HG02938 (cell line): Measurements from ENCODE around the gene HIPK1.
"Not testable (repeated sequence)": the region's sequence is repeated elsewhere in the genome, so short reads cannot be mapped to it uniquely, and the experiment has no call there.

Source experiments
- ATAC-seq: cut with Tn5 transposase; IDR thresholded peaks from one replicate; pipeline ENCODE4 v1.9.1; 2021; ENCODE audit warnings: mild to moderate bottlenecking, moderate library complexity; ENCODE audit not compliant: unreplicated experiment

The HIPK1 gene

DNA sequence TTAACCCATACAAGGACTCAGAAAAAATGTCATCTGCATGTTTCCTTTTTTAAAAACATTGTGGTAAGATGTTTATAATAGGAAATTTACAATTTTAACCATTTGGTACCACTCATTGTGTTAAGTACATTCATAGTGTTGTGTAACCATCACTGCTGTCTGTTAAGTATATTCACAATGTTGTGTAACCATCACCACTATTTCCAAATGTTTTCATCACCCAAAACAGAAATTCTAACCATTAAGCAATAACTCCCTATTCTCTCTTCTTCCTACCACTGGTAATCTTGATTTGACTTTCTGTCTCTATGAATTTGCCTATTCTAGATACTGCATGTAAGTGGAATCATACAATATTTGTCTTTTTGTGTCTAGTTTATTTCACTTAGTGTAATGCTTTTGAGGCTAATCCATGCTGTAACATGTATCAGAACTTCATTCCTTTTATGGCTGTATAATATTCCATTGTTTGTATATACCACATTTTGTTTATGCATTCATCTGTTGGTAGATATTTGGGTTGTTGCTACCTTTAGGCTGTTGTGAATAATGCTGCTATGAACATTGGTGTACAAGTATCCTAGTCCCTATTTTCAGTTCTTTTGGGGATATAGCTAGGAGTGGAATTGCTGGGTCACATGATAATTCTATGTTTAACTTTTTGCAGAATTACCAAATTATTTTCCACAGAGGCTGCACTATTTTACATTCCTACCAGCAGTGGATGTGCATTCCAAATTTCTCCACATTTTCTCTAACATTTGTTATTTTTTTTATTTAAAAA, 14.1 kb downstream of the HIPK1 start:
- no peak for ATAC-seq

DNA sequence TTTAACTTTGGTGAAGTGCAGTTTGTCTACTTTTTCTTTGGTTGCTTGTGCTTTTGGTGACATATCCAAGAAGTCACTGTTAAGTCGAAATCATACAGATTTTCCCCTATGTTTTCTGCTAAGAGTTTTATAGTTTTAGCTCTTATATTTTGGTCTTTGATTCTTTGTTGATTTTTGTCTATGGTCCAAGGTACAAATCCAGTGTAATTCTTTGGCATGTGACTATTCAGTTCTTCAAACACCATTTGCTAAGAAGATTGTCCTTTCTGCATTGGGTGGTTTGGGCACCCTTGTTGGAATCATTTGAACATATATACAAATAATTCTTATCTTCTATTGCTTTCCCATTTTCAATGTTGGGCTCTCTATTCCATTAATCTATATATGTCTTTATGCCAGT, 16.2 kb downstream of the HIPK1 start:
- no peak for ATAC-seq

- ATAC-seq, result no peak
These were observed 17.0 kb downstream of the HIPK1 start for GRCh38 chr1:113946112-113946511.

- no peak for ATAC-seq
These were observed 17.7 kb downstream of the HIPK1 start for GRCh38 chr1:113946678-113947387.

DNA sequence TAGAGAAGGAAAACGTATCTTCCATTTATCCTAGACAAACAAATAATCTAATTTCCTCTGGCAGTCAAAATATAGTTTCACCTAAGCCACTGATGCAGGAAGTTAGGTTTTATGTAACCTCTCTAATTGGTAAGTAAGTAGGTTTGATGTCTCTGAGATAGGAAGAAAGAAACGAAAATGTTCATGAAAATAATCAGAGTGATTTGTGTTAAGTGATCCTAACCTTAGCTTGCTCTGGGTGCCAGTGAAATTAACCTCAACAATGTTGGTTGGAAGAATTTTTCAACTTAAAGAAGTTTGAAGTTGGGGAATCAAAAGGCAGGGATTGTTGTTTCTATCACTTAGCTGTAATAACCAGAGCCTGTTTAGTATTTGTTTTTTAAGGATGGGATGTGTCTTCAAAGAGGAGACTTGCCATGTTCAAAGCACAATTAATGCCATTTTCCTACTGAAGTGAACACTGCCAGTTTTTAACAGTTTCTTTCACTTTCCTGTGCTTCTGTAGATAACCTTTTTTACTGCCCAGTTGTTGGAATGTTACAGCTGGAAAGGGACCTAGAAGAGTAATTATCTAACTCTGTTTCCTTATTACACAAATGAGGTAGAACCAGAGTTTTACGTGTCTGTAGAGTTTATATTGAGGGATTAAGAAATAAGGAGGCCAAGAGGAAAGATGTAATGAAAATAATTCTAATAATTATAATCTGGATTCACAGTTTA, 18.4 kb downstream of the HIPK1 start:
- no peak for ATAC-seq

DNA sequence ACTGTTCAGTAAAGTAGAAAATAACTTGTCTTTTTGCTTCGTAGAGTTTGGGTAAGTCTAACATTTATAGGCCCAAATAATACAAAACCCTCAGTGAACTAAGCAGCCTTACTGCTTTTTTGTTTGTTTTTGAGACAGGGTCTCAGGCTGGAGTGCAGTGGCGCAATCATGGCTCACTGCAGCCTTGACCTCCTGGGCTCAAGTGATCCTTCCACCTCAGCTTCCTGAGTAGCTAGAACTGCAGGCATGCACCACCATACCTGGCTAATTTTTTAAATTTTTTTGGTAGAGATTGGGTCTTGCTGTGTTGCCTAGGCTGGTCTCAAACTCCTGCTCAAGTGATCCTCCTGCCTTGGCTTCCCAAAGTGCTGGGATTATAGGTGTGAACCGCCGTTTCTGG, 19.0 kb downstream of the HIPK1 start:
- not testable (repeated sequence) for ATAC-seq

GRCh38 chr1:113949007-113949406, 19.9 kb downstream of the HIPK1 start:
- ATAC-seq, result no peak

- no peak for ATAC-seq
These were observed 21.8 kb downstream of the HIPK1 start for GRCh38 chr1:113950908-113951307.

GRCh38 chr1:113951719-113952118, 22.6 kb downstream of the HIPK1 start:
- ATAC-seq, result no peak

DNA sequence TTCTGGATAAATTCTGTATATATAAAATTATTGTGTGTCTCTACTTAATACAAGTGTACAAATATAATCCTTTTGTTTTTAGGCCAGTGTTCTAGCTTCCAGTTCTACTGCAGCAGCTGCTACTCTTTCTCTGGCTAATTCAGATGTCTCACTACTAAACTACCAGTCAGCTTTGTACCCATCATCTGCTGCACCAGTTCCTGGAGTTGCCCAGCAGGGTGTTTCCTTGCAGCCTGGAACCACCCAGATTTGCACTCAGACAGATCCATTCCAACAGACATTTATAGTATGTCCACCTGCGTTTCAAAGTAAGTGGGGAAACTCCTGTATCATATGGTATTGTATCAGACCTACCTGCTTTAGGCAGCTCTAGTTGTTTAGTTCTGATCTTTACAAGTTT, 28.9 kb downstream of the HIPK1 start:
- no peak for ATAC-seq

DNA sequence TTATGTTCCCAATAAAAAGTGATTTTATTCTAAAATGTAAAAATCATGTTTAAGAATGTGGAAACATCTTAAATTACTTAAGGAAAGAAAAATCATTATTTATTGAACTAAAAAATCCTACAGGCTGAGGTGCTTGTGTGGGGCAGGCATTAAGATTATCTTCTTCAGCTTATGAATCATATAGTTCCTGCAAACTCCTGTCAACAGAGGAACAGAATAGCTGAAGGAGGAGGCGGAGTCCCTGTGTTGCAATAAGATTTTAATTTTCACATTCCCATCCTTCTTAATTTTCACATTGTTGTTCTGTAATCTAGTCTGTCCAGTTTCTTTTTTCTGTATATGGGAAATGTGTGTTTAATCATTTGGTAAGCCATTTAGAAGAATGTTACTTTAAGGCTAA, 29.6 kb downstream of the HIPK1 start:
- ATAC-seq, result no peak

DNA sequence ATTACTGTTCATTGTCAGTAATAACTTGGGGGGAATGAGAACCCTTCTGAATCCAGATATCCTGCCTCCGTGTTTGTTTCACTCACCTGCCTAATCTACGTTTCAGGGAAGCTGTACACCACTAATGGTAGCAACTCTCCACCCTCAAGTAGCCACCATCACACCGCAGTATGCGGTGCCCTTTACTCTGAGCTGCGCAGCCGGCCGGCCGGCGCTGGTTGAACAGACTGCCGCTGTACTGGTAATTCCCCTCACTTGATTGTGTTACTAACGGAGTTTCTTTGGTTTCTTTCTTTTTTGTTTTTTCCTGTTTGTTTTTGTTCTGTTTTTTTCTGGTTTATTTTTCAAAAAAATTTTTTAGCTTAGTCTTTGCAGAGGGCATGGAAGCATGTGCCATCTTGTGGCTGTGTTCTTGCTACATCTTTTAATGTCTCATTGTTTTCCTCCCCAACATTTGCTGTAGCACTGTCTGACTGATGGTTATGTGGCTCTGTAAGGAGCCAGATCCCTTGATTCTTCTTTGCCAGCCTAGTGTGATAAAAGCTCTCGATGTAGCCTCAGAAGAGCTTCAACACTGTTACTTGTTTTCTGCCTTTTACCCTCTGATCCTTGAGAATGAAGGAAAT, 34.3 kb downstream of the HIPK1 start:
- ATAC-seq, result no peak

- no peak for ATAC-seq
These were observed 36.7 kb downstream of the HIPK1 start for GRCh38 chr1:113965703-113966412.

DNA sequence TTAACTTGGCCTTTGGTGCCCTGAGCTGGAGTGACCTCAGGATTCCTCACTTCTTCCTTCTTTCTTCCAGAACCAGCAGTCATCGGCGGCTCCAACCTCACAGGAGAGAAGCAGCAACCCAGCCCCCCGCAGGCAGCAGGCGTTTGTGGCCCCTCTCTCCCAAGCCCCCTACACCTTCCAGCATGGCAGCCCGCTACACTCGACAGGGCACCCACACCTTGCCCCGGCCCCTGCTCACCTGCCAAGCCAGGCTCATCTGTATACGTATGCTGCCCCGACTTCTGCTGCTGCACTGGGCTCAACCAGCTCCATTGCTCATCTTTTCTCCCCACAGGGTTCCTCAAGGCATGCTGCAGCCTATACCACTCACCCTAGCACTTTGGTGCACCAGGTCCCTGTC, 43.8 kb downstream of the HIPK1 start:
- ATAC-seq, result no peak

GRCh38 chr1:113975211-113975895, 46.2 kb downstream of the HIPK1 start:
- ATAC-seq, result no peak

DNA sequence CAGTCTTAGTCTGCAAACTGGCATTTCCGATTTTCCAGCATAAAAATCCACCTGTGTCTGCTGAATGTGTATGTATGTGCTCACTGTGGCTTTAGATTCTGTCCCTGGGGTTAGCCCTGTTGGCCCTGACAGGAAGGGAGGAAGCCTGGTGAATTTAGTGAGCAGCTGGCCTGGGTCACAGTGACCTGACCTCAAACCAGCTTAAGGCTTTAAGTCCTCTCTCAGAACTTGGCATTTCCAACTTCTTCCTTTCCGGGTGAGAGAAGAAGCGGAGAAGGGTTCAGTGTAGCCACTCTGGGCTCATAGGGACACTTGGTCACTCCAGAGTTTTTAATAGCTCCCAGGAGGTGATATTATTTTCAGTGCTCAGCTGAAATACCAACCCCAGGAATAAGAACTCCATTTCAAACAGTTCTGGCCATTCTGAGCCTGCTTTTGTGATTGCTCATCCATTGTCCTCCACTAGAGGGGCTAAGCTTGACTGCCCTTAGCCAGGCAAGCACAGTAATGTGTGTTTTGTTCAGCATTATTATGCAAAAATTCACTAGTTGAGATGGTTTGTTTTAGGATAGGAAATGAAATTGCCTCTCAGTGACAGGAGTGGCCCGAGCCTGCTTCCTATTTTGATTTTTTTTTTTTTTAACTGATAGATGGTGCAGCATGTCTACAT, 47.6 kb downstream of the HIPK1 start:
- no peak for ATAC-seq

GRCh38 chr1:113977906-113978305, 48.8 kb downstream of the HIPK1 start:
- no peak for ATAC-seq

DNA sequence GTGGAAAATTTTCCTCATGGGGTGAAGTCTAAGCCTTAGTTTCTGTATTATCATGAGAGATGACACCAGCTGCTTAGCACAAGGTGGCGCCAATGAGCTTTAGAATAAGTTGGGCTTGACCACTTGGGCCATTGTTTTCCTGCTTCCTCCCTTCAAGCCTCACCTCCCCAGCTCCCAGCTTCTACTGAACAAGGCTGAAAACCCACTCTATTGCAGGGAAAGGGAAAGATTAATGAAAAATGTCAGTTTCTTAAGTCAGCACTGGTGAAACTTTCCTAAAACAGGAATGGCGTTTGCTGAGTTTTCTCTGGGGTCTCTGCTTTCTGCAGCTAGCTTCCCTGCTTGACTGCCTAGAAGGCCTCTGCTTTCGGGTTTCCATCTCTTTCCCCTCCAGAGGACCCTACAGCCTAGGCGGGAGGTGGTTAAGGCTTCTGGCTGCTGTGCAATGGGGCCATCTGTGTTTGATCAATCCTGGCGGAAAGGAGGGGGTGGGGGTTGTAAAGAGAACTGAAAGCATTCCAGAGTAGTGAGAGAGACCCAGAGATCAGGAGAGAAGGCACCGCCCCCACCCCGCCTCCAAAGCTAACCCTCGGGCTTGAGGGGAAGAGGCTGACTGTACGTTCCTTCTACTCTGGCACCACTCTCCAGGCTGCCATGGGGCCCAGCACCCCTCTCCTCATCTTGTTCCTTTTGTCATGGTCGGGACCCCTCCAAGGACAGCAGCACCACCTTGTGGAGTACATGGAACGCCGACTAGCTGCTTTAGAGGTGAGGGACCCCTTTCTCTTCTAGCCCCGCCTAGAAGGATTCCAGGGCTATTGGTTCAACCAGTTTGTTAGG, 50.0 kb downstream of the HIPK1 start, which contains the start of gene OLFML3:
OLFML3 (plus strand) TSS at position 612 of the 840 bp plus-strand sequence; CDS start at position 655, 43 bp downstream.
- no peak for ATAC-seq

- no peak for ATAC-seq
These were observed 51.0 kb downstream of the HIPK1 start for GRCh38 chr1:113980110-113980509.
